K562 (cell line): Measurements from ENCODE around the gene TSPOAP1. TPM values are rescaled to one million over a fixed set of nuclear protein-coding genes. Genes with fewer than 3 reads are reported as not detected.

ENCODE experiments used
- ATAC-seq: fragments of 200-7000 bp; cut with Tn5 transposase; 3 replicates; pipeline ENCODE4 v1.9.1; 2020; ENCODE audit warnings: moderate library complexity
- BruUV-seq: library from RNA; stranded (reverse); fragments of 400-500 nt; replicated peaks from 2 replicates; lab custom pipeline; 2021; lab: Mats Ljungman, UMichigan
- CTCF ChIA-PET: fragments of 300-600 bp; formaldehyde crosslinking; extraction: SDS; loops from one replicate; lab custom pipeline; 2021; ENCODE audit warnings: low intra/inter-chr PET ratio; lab: Yijun Ruan, JAX
- POLR2A ChIA-PET: fragments of 300-600, 350-650 bp; sonication (Branson Sonifier 250); formaldehyde crosslinking; extraction: SDS; loops from one replicate; lab custom pipeline; 2021; ENCODE audit warnings: antibody characterized with exemption, inconsistent platforms; lab: Yijun Ruan, JAX
- DNase-seq, 4 experiments: peaks; one replicate each; pipeline versions ENCODE4 v3.0.0 to v3.0.0-alpha.2; 2011 to 2018; ENCODE audit warnings: low spot score in 3 of 4, mixed read lengths in 3 of 4; ENCODE audit errors: extremely low read depth in 1 of 4
- FAIRE-seq: peaks from 2 replicates; lab custom pipeline; 2011; peaks lifted over from hg19 to GRCh38; lab: Jason Lieb, UNC
- H2AFZ ChIP-seq: 2 replicates; pipeline ENCODE4 v1.6.0; 2011; ENCODE audit warnings: low read depth, low read length, control low read depth, inconsistent platforms
- H3K27ac ChIP-seq: fragments of 200-600 bp; 3 replicates; pipeline ENCODE4 v1.8.0; 2011; ENCODE audit warnings: low read depth, mild to moderate bottlenecking, control low read depth, inconsistent platforms, low read length, moderate library complexity, mixed read lengths; ENCODE audit errors: extremely low read depth
- H3K27me3 ChIP-seq, 2 experiments: fragments of 300-600 bp in 1 of 2; 2 replicates in 1 of 2; 3 replicates in 1 of 2; pipeline versions ENCODE4 v1.6.0 to v1.8.0; 2011; ENCODE audit warnings: inconsistent platforms in 2 of 2, low read length in 2 of 2, mild to moderate bottlenecking in 1 of 2, mixed read lengths in 1 of 2, moderate library complexity in 1 of 2; ENCODE audit not compliant: control insufficient read depth in 2 of 2, insufficient read depth in 2 of 2
- H3K36me3 ChIP-seq: fragments of 300-600 bp; 3 replicates; pipeline ENCODE4 v1.8.0; 2011; ENCODE audit warnings: mild to moderate bottlenecking, low read length, inconsistent platforms; ENCODE audit not compliant: control insufficient read depth, insufficient read depth
- H3K4me1 ChIP-seq, 2 experiments: fragments of 200-600 bp in 1 of 2; replicated peaks in 1 of 2; 2 replicates in 1 of 2; 3 replicates in 1 of 2; pipeline versions ENCODE4 v1.5.1 to v1.8.0; 2011; ENCODE audit warnings: inconsistent platforms in 2 of 2, low read length in 2 of 2, mild to moderate bottlenecking in 1 of 2, mixed read lengths in 1 of 2, moderate library complexity in 1 of 2; ENCODE audit not compliant: control insufficient read depth in 2 of 2, insufficient read depth in 2 of 2
- H3K4me2 ChIP-seq: 2 replicates; pipeline ENCODE4 v1.6.1; 2011; ENCODE audit warnings: low read length, control low read depth, inconsistent platforms, mixed read lengths; ENCODE audit not compliant: insufficient read depth
- H3K4me3 ChIP-seq: fragments of 200-600 bp; sonication (generic), shearing (Covaris generic); 2 replicates; pipeline ENCODE4 v1.5.1; 2016; ENCODE audit warnings: control low read depth, inconsistent platforms
- H3K79me2 ChIP-seq: fragments of 200-600 bp; 3 replicates; pipeline ENCODE4 v1.8.0; 2011; ENCODE audit warnings: low read length, inconsistent platforms; ENCODE audit not compliant: control insufficient read depth, insufficient read depth
- H3K9ac ChIP-seq, 2 experiments: 2 replicates each; pipeline versions ENCODE4 v1.6.0 to v1.6.1; 2011; ENCODE audit warnings: low read depth in 2 of 2, low read length in 2 of 2, control low read depth in 1 of 2, inconsistent platforms in 1 of 2, mild to moderate bottlenecking in 1 of 2, mixed read lengths in 1 of 2; ENCODE audit not compliant: insufficient read depth in 1 of 2
- H3K9me1 ChIP-seq: one replicate; pipeline ENCODE4 v1.6.0; 2011; ENCODE audit warnings: inconsistent platforms, mild to moderate bottlenecking, low read length, moderate library complexity; ENCODE audit not compliant: control insufficient read depth, insufficient read depth
- H3K9me3 ChIP-seq: replicated peaks from 2 replicates; pipeline ENCODE4 v1.5.1; 2011; ENCODE audit warnings: low read depth, low read length, inconsistent platforms; ENCODE audit not compliant: control insufficient read depth, insufficient read depth
- H4K20me1 ChIP-seq: replicated peaks from 2 replicates; pipeline ENCODE4 v1.6.1; 2011; ENCODE audit warnings: low read length, inconsistent platforms, mixed read lengths; ENCODE audit not compliant: control insufficient read depth, insufficient read depth
- C11orf30 ChIP-seq: fragments of 450-650 bp; IDR thresholded peaks from 2 replicates; pipeline ENCODE4 v1.6.1; 2016; ENCODE audit warnings: low read depth, mild to moderate bottlenecking
- CEBPG ChIP-seq, 3 experiments: fragments of 200-800 bp in 1 of 3; sonication (Bioruptor generic) in 1 of 3; sonication (generic) in 1 of 3; formaldehyde crosslinking in 1 of 3; IDR thresholded peaks in 2 of 3; conservative IDR thresholded peaks in 1 of 3; 2 replicates each; pipeline versions ENCODE4 v1.6.1 to v1.8.0; 2016 to 2022; ENCODE audit warnings: missing compliant biosample characterization in 2 of 3, missing genetic modification characterization in 2 of 3, mild to moderate bottlenecking in 1 of 3, missing genetic modification reagents in 1 of 3
- PTRF ChIP-seq: fragments of 450-650 bp; IDR thresholded peaks from 2 replicates; pipeline ENCODE4 v1.6.1; 2016; ENCODE audit warnings: mild to moderate bottlenecking, missing genetic modification characterization, missing compliant biosample characterization
- SPI1 ChIP-seq: IDR thresholded peaks from 2 replicates; pipeline ENCODE4 v1.6.1; 2011; ENCODE audit warnings: low read depth, low read length, control low read depth, borderline replicate concordance
- ZFX ChIP-seq: sonication (generic); formaldehyde crosslinking; IDR thresholded peaks from 2 replicates; pipeline ENCODE4 v1.8.0; 2022; ENCODE audit warnings: mild to moderate bottlenecking, missing genetic modification reagents, moderate library complexity
- ZNF263 ChIP-seq: sonication (generic); formaldehyde crosslinking; IDR thresholded peaks from 2 replicates; pipeline ENCODE4 v1.8.0; 2022; ENCODE audit warnings: mild to moderate bottlenecking, missing genetic modification reagents, borderline replicate concordance
- ZNF274 ChIP-seq: IDR thresholded peaks from 2 replicates; pipeline ENCODE4 v1.6.1; 2011; ENCODE audit warnings: low read depth, mild to moderate bottlenecking, low read length, moderate library complexity, borderline replicate concordance
- WGBS: fragments of 100-300 bp; shearing (Covaris generic); methylation state at CpG from one replicate; pipeline ENCODE4 v1.1.6; 2016; ENCODE audit warnings: low coverage, mixed read lengths; ENCODE audit not compliant: insufficient coverage; ENCODE audit errors: missing lambda C conversion rate; 5-methylcytosine and 5-hydroxymethylcytosine counted together
- in situ Hi-C: fragments of 300-500 bp; cut with MboI; formaldehyde crosslinking; loops from 4 replicates; pipeline ENCODE4 v1.15.0; 2018; ENCODE audit warnings: inconsistent platforms, mixed read lengths
- intact Hi-C: fragments of 100-400 bp; cut with micrococcal nuclease; formaldehyde crosslinking; loops from 2 replicates; pipeline ENCODE4 v1.14.2; 2022
- polyA plus RNA-seq, 8 experiments: library from polyadenylated mRNA; depleted of rRNA in 4 of 8; stranded (reverse) in 5 of 8; unstranded in 3 of 8; fragments of >200 nt; fragmentation: Nextera tagmentation in 2 of 8; fragmentation: Illumina TruSeq in 1 of 8; extraction: Ambion mirVana in 2 of 8; extraction: Trizol in 1 of 8; gene quantifications; 2 replicates each; pipeline versions ENCODE4 v1.2.1 to v1.2.3, GENCODE V29; 2011 to 2014; ENCODE audit warnings: inconsistent platforms in 1 of 8, missing spikeins in 1 of 8
- total RNA-seq, 7 experiments: library from RNA; depleted of rRNA in 6 of 7; stranded (reverse); fragments of >200 nt in 6 of 7; fragmentation: Illumina TruSeq in 2 of 7; extraction: Trizol in 2 of 7; gene quantifications; 2 replicates each; pipeline versions ENCODE4 v1.2.1 to v1.2.3, GENCODE V29; 2011 to 2021; ENCODE audit warnings: low replicate concordance in 1 of 7

The TSPOAP1 gene
- total and polyA plus RNA-seq, 9 of the 15 experiments (the other 6 are each of a cell fraction or from before 2014, with no cell fraction given) = 0.87 to 3.9 (median 1.8) TPM; not detected in 2

DNA sequence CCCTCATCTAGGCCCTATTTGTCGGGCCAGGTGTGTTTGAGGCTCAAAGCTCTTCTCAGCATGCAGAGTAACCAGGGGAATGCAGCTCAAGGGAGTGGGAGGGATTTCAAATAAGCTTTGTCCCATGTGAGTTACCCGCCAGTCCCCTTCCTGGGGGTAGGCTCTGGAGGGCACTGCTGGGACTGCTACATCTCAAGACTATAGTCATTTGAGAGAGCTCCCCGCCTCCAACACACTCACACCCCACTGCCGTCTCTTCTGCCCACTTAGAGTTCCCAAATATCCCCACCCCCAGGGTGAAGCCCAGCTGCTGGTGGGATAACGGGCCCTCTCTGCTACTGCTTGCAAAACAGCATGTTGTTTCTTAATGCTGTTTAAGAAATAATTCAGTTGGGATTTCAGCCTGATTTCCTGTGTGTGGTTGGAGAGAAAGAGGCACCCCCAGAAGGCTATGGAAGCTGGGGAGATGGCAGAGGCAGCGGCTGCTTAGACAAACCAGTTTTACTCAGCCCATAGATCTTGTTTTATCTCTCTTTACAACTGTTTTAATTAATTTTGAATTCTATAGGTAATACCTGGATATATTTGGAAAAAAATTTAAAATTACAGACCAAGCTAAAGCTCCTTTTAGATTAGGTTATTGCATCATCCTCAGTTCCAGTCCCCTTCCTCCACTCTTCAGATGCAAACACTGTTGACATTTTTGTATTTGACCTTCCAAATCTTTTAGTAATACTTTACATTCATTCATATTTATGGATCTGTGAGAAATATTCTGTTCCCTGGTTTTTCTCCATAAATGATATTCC is 43.8 kb downstream of the TSPOAP1 start (continued):
- TF ChIP-seq PTRF (tag) = no peak
- no peak for TF ChIP-seq ZNF274
- peak; percentile 63; the same call in 1 of the 2 replicates for TF ChIP-seq CEBPG (CRISPR knock-in tag; IDR thresholded peaks at IDR 0.05)
- peak; percentile 90 to 95 for TF ChIP-seq CEBPG (tag; conservative IDR thresholded peaks at IDR 0.05 in 1 of 2, IDR thresholded peaks at IDR 0.05 in 1 of 2)
- TF ChIP-seq, all 486 proteins: peak for 8

DNA sequence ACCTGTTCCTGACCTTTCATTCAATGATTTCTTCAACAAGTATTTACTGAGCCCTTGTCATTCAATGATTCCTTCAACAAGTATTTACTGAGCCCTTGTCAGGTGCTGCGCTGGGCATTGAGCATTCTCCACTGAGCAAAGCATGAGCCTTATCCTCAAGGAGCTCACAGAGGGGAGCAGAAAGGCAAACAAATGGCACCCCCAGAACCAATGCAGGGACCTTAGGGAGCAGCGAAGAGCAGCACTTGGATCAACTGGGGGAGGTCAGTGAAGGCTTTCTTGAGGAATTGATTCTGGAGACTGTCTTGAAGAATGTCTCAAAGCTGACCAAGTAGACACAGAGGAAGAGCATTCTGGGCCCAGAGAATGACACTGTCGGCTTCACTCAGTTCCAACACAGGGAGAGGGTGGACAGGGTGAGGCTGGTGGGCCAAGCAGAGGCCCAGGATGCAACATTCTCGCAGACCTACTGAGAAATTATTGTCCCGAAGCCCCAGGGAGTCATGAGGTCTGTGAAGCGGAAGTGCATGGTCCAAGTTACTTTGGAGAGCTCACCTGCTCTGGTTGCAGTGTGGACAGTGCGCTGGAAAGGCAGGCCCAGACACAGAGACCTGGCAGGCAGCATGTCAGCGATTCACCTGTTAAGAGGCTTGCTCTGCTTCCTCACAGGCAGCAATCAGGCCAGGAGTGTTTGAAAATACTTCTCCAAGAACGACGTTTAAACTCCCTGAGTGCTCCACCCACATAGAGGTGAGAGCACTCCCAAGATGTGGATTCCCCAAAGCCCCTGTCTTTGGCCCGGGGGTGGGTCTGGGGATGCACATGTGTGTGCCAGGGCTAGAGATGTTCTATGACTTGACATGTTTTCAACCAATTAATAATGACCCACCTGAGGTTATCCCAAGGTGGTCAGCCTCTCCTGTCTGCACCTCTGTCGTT is 44.7 kb downstream of the TSPOAP1 start:
- TF ChIP-seq ZNF263 (peak; percentile 46; the same call in 1 of the 2 replicates), C11orf30 (no peak), ZFX (no peak), SPI1 (peak; percentile 44; the same call in 1 of the 2 replicates)
- in situ Hi-C loops = loop anchor here (25.0 kb wide), 1 partner anchor 728 kb away; no protein-coding TSS in a partner anchor
- 34% methylated on average over 11 of the region's 12 CpGs for WGBS
- Histone ChIP-seq H3K36me3 (no peaks in the 10 kb centered on the region), H3K4me2 (no peak overlapping the region), H3K4me3 (no peak overlapping the region), H3K9me3 (no peaks in the 10 kb centered on the region; the same call in none of the 2 replicates), H2AFZ (peak overlapping the region; percentile 58), H3K9ac (0 out of 4 replicates have a peak overlapping the region, but pooled peaks of 1 of the 2 experiments have one; percentile 50), H3K27me3 (peaks cover 3 to 25% of the 10 kb centered on the region in 2 experiments; a peak in 4 of 5 replicates), H4K20me1 (no peaks in the 10 kb centered on the region; the same call in 1 of the 2 replicates), H3K4me1 (peaks cover 0 to 9% of the 10 kb centered on the region in 2 experiments; a peak in 3 of 5 replicates), H3K79me2 (no peaks in the 10 kb centered on the region), H3K9me1 (no peaks in the 10 kb centered on the region), H3K27ac (no peak overlapping the region)
- ATAC-seq (peak; percentile 29), FAIRE-seq (no peak), DNase-seq (peak in 1 of 4 experiments; percentile 5)
- POLR2A ChIA-PET = interaction anchor here (0.6 to 1.1 kb wide), 4 partner anchors 10 to 153 kb away, joined by 3 read pairs; no protein-coding TSS in a partner anchor
- BruUV-seq = no TSS peak
- intact Hi-C loops = no loop called here
- CTCF ChIA-PET = no interaction called here
